Measurements from ENCODE around the gene TMEM184C.

GRCh38 chr4:147610686-147611085 lies 6.5 kb upstream of the TMEM184C start:
- TF ChIP-seq CTCF (IDR thresholded peaks at IDR 0.05) (no peak), POLR2A (IDR thresholded peaks at IDR 0.05) (no peak)

Measured in body of pancreas (tissue), 4 donors.